H54 (cell line): ENCODE measurements around the gene SLC25A36.
A peak's percentile ranks its signal among the peaks of the same experiment; 100 is the strongest.

ENCODE experiments used
- DNase-seq: peaks from one replicate; pipeline ENCODE4 v3.0.0; 2011; ENCODE audit warnings: low spot score, mixed read lengths; ENCODE audit not compliant: insufficient read length
- FAIRE-seq: peaks from 3 replicates; lab custom pipeline; 2011; peaks lifted over from hg19 to GRCh38; lab: Jason Lieb, UNC
- POLR2A ChIP-seq: IDR thresholded peaks from 2 replicates; pipeline ENCODE4 v1.6.1; 2011; ENCODE audit warnings: low read depth, mild to moderate bottlenecking, low read length

SLC25A36 gene

GRCh38 chr3:140941434-140942220, at the start of gene SLC25A36:
Gene SLC25A36, plus strand, starts transcription at chr3:140941836. Its CDS starts 219 bp downstream, at chr3:140942055.
- DNase-seq (peak; percentile 84), FAIRE-seq (peak; percentile 98)
- TF ChIP-seq POLR2A = peak; percentile 91

GRCh38 chr3:140896997-140897396, 44.6 kb upstream of the SLC25A36 start:
- TF ChIP-seq POLR2A = no peak
- FAIRE-seq (no peak), DNase-seq (no peak)

GRCh38 chr3:140898340-140899180, 43.1 kb upstream of the SLC25A36 start:
- TF ChIP-seq POLR2A = no peak
- no peak for FAIRE-seq
- peak; percentile 12 for DNase-seq

- TF ChIP-seq POLR2A = no peak
- no peak for FAIRE-seq
- DNase-seq = no peak
Observed at GRCh38 chr3:140899363-140899762, 42.3 kb upstream of the SLC25A36 start.

GRCh38 chr3:140902791-140903190, 38.8 kb upstream of the SLC25A36 start:
- no peak for TF ChIP-seq POLR2A

GRCh38 chr3:140903196-140903595, 38.4 kb upstream of the SLC25A36 start:
- DNase-seq (no peak), FAIRE-seq (no peak)
- TF ChIP-seq POLR2A = no peak

More at GRCh38 chr3:140902791-140903190, 38.8 kb upstream of the SLC25A36 start:
- FAIRE-seq = no peak
- DNase-seq = no peak

GRCh38 chr3:140904521-140904920, 37.1 kb upstream of the SLC25A36 start:
- no peak for TF ChIP-seq POLR2A
- FAIRE-seq (no peak), DNase-seq (no peak)

GRCh38 chr3:140905559-140905958, 36.1 kb upstream of the SLC25A36 start:
- DNase-seq (no peak), FAIRE-seq (no peak)
- TF ChIP-seq POLR2A = no peak

GRCh38 chr3:140906785-140907184, 34.9 kb upstream of the SLC25A36 start:
- no peak for DNase-seq
- TF ChIP-seq POLR2A = no peak
- no peak for FAIRE-seq

- peak; percentile 26 for DNase-seq
- TF ChIP-seq POLR2A = no peak
- FAIRE-seq = peak; percentile 20
Observed at GRCh38 chr3:140910860-140911259, 30.8 kb upstream of the SLC25A36 start.

GRCh38 chr3:140911822-140912221, 29.8 kb upstream of the SLC25A36 start:
- TF ChIP-seq POLR2A = no peak
- DNase-seq (no peak), FAIRE-seq (no peak)

GRCh38 chr3:140913728-140914127, 27.9 kb upstream of the SLC25A36 start:
- FAIRE-seq (no peak), DNase-seq (no peak)
- TF ChIP-seq POLR2A = no peak

- no peak for TF ChIP-seq POLR2A
- FAIRE-seq (no peak), DNase-seq (no peak)
Observed at GRCh38 chr3:140914384-140914945, 27.2 kb upstream of the SLC25A36 start.

- no peak for DNase-seq
- no peak for TF ChIP-seq POLR2A
- FAIRE-seq = no peak
Observed at GRCh38 chr3:140916603-140917002, 25.0 kb upstream of the SLC25A36 start.

GRCh38 chr3:140917772-140918171, 23.9 kb upstream of the SLC25A36 start:
- FAIRE-seq = no peak
- no peak for DNase-seq

More at GRCh38 chr3:140917772-140918171, 23.9 kb upstream of the SLC25A36 start:
- TF ChIP-seq POLR2A = no peak
